Spleen (tissue), 7 donors: ENCODE measurements around the gene RAB3IL1.

Experiments used
- POLR2A ChIP-seq, 3 donors: fragments of 450-650 bp; IDR thresholded peaks; one replicate each; pipeline ENCODE4 v1.5.1; 2017; ENCODE audit warnings: antibody characterized with exemption in 3 of 3, mild to moderate bottlenecking in 1 of 3
- TF ChIP-seq, protein P1 (sequence below), 11 experiments: fragments of 200-600 bp in 7 of 11; fragments of 450-650 bp in 4 of 11; sonication (generic) in 4 of 11; IDR thresholded peaks in 8 of 11; conservative IDR thresholded peaks in 3 of 11; 1 replicate in 7 of 11; 2 replicates in 4 of 11; pipeline versions ENCODE4 v1.4.0 to v1.8.0; 2016 to 2021; ENCODE audit warnings: antibody characterized with exemption in 11 of 11, inconsistent platforms in 4 of 11, mild to moderate bottlenecking in 1 of 11
- donor health status: DM: no; HTN: no; CAD: no; lungs with moderate emphysema.
- donor health status: DM: no; HTN: no; CAD: no.
- donor health status: DM: no; HTN: no; CAD: no.

- TF ChIP-seq, protein P1, sequence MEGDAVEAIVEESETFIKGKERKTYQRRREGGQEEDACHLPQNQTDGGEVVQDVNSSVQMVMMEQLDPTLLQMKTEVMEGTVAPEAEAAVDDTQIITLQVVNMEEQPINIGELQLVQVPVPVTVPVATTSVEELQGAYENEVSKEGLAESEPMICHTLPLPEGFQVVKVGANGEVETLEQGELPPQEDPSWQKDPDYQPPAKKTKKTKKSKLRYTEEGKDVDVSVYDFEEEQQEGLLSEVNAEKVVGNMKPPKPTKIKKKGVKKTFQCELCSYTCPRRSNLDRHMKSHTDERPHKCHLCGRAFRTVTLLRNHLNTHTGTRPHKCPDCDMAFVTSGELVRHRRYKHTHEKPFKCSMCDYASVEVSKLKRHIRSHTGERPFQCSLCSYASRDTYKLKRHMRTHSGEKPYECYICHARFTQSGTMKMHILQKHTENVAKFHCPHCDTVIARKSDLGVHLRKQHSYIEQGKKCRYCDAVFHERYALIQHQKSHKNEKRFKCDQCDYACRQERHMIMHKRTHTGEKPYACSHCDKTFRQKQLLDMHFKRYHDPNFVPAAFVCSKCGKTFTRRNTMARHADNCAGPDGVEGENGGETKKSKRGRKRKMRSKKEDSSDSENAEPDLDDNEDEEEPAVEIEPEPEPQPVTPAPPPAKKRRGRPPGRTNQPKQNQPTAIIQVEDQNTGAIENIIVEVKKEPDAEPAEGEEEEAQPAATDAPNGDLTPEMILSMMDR (IDR thresholded peaks at IDR 0.05 in 8 of 11, conservative IDR thresholded peaks at IDR 0.05 in 3 of 11): no peak
- TF ChIP-seq POLR2A (IDR thresholded peaks at IDR 0.05): no peak
Measured at GRCh38 chr11:61887839-61888494, 29.4 kb downstream of the RAB3IL1 start.
